Measurements from ENCODE around the gene NEDD8.

GRCh38 chr14:24216345-24216699, 15.8 kb downstream of the NEDD8 start:
- TF ChIP-seq ZNF274 (IDR thresholded peaks at IDR 0.05; ENCODE audit: low read depth, low read length) (no peak), YY1 (IDR thresholded peaks at IDR 0.05; ENCODE audit: insufficient read depth, insufficient read length) (no peak), SUZ12 (IDR thresholded peaks at IDR 0.05; ENCODE audit: extremely low read depth, insufficient read depth, insufficient read length) (no peak)

Measured in NT2/D1 (cell line).